Hematopoietic multipotent progenitor cell treated with erythropoietin and hydrocortisone succinate and interleukin-3 and kit ligand, for 15 days (in vitro differentiated cells): Measurements from ENCODE around the gene AXIN1.
"Not testable (repeated sequence)": the region's sequence is repeated elsewhere in the genome, so short reads cannot be mapped to it uniquely, and the experiment has no call there.

Source experiments
- DNase-seq: peaks from one replicate; pipeline ENCODE4 v3.0.0-alpha.2; 2015; ENCODE audit warnings: low spot score

AXIN1 gene

GRCh38 chr16:280991-281659 lies 71.4 kb downstream of the AXIN1 start:
- no peak for DNase-seq

GRCh38 chr16:280552-280951 lies 72.0 kb downstream of the AXIN1 start, which contains the start of gene ARHGDIG:
ARHGDIG (plus strand) TSS chr16:280591; CDS start chr16:280681, 90 bp downstream.
- no peak for DNase-seq

- no peak for DNase-seq
Observed at GRCh38 chr16:280005-280460, 72.5 kb downstream of the AXIN1 start.

- no peak for DNase-seq
Observed at GRCh38 chr16:279531-279930, 73.0 kb downstream of the AXIN1 start.

GRCh38 chr16:278863-279366 lies 73.6 kb downstream of the AXIN1 start:
- peak; percentile 60 for DNase-seq

- no peak for DNase-seq
Observed at GRCh38 chr16:276426-277077, 76.0 kb downstream of the AXIN1 start.

GRCh38 chr16:275786-276232 lies 76.7 kb downstream of the AXIN1 start, which contains the start of gene RGS11:
RGS11 (minus strand) TSS chr16:275944; CDS start chr16:275911, 33 bp downstream.
- DNase-seq = no peak

GRCh38 chr16:275041-275641 lies 77.4 kb downstream of the AXIN1 start:
- no peak for DNase-seq

- DNase-seq = peak; percentile 23
Observed at GRCh38 chr16:273547-274421, 78.7 kb downstream of the AXIN1 start.

GRCh38 chr16:272633-273546 lies 79.6 kb downstream of the AXIN1 start:
- no peak for DNase-seq

- no peak for DNase-seq
Observed at GRCh38 chr16:270381-271255, 81.9 kb downstream of the AXIN1 start.

GRCh38 chr16:269061-269796 lies 83.3 kb downstream of the AXIN1 start:
- DNase-seq = no peak

GRCh38 chr16:268141-269053 lies 84.1 kb downstream of the AXIN1 start:
- no peak for DNase-seq

- DNase-seq = not testable (repeated sequence)
Observed at GRCh38 chr16:267562-267961, 85.0 kb downstream of the AXIN1 start.

GRCh38 chr16:266258-267164 lies 86.0 kb downstream of the AXIN1 start:
- no peak for DNase-seq

GRCh38 chr16:265711-266110 lies 86.8 kb downstream of the AXIN1 start:
- no peak for DNase-seq

- no peak for DNase-seq
Observed at GRCh38 chr16:265002-265529, 87.5 kb downstream of the AXIN1 start.
